Dermis blood vessel endothelial cell (primary cell): ENCODE measurements around the gene SUPT5H. TPM values are rescaled to one million over a fixed set of nuclear protein-coding genes. Genes with fewer than 3 reads are reported as not detected.
A peak's percentile ranks its signal among the peaks of the same experiment; 100 is the strongest.
"Not testable (repeated sequence)": the region's sequence is repeated elsewhere in the genome, so short reads cannot be mapped to it uniquely, and the experiment has no call there.

Experiments
- DNase-seq: peaks from one replicate; pipeline ENCODE4 v3.0.0; 2010
- total RNA-seq: library from RNA; depleted of rRNA; stranded (reverse); fragments of >200 nt; gene quantifications from 2 replicates; pipeline ENCODE4 v1.2.3, GENCODE V29; 2014

Gene SUPT5H
- total RNA-seq, 1 donor from 2014 or later: 35.4 TPM

- DNase-seq: no peak
These were observed 23.7 kb downstream of the SUPT5H start for GRCh38 chr19:39469036-39469435.

GRCh38 chr19:39469567-39469966 lies 24.2 kb downstream of the SUPT5H start:
- no peak for DNase-seq

- DNase-seq: no peak
These were observed 25.4 kb downstream of the SUPT5H start for GRCh38 chr19:39470724-39471339.

- DNase-seq: no peak
These were observed 26.6 kb downstream of the SUPT5H start for GRCh38 chr19:39471756-39472536.

GRCh38 chr19:39472746-39473442 lies 27.5 kb downstream of the SUPT5H start:
- no peak for DNase-seq

- DNase-seq: no peak
These were observed 28.1 kb downstream of the SUPT5H start for GRCh38 chr19:39473443-39473960.

- peak; percentile 75 for DNase-seq
These were observed 28.8 kb downstream of the SUPT5H start for GRCh38 chr19:39474139-39474620.

- DNase-seq: no peak
These were observed 30.4 kb downstream of the SUPT5H start for GRCh38 chr19:39475748-39476147.

- not testable (repeated sequence) for DNase-seq
These were observed 34.0 kb downstream of the SUPT5H start for GRCh38 chr19:39479319-39479801.

- DNase-seq: no peak
These were observed 34.5 kb downstream of the SUPT5H start for GRCh38 chr19:39479916-39480315.

GRCh38 chr19:39480337-39481228 lies 35.2 kb downstream of the SUPT5H start, which contains the start of gene TIMM50:
TSS of gene TIMM50 (plus strand) at chr19:39480838. CDS start at chr19:39480854, 16 bp downstream.
- peak; percentile 96 for DNase-seq

GRCh38 chr19:39481229-39481545 lies 35.8 kb downstream of the SUPT5H start:
- DNase-seq: peak; percentile 31

- no peak for DNase-seq
These were observed 36.3 kb downstream of the SUPT5H start for GRCh38 chr19:39481676-39482075.

- DNase-seq: no peak
These were observed 37.8 kb downstream of the SUPT5H start for GRCh38 chr19:39483141-39483540.

- DNase-seq: no peak
These were observed 44.4 kb downstream of the SUPT5H start for GRCh38 chr19:39489756-39490155.

- no peak for DNase-seq
These were observed 46.8 kb downstream of the SUPT5H start for GRCh38 chr19:39492225-39492624.

GRCh38 chr19:39492788-39493187 lies 47.4 kb downstream of the SUPT5H start:
- no peak for DNase-seq

- DNase-seq: no peak
These were observed 49.3 kb downstream of the SUPT5H start for GRCh38 chr19:39494661-39495060.

GRCh38 chr19:39496063-39496462 lies 50.7 kb downstream of the SUPT5H start:
- no peak for DNase-seq

GRCh38 chr19:39497701-39497995 lies 52.3 kb downstream of the SUPT5H start:
- no peak for DNase-seq

GRCh38 chr19:39497996-39498797 lies 52.8 kb downstream of the SUPT5H start:
- DNase-seq: peak; percentile 60
